K562 (cell line): Measurements from ENCODE around the gene DNALI1. TPM values are rescaled to one million over a fixed set of nuclear protein-coding genes. Genes with fewer than 3 reads are reported as not detected.
"Not testable (repeated sequence)": the region's sequence is repeated elsewhere in the genome, so short reads cannot be mapped to it uniquely, and the experiment has no call there.

Experiments used
- ATAC-seq: fragments of 200-7000 bp; cut with Tn5 transposase; 3 replicates; pipeline ENCODE4 v1.9.1; 2020; ENCODE audit warnings: moderate library complexity
- BruUV-seq: library from RNA; stranded (reverse); fragments of 400-500 nt; replicated peaks from 2 replicates; lab custom pipeline; 2021; lab: Mats Ljungman, UMichigan
- CTCF ChIA-PET: fragments of 300-600 bp; formaldehyde crosslinking; extraction: SDS; loops from one replicate; lab custom pipeline; 2021; ENCODE audit warnings: low intra/inter-chr PET ratio; lab: Yijun Ruan, JAX
- POLR2A ChIA-PET: fragments of 300-600, 350-650 bp; sonication (Branson Sonifier 250); formaldehyde crosslinking; extraction: SDS; loops from one replicate; lab custom pipeline; 2021; ENCODE audit warnings: antibody characterized with exemption, inconsistent platforms; lab: Yijun Ruan, JAX
- DNase-seq, 4 experiments: peaks; one replicate each; pipeline versions ENCODE4 v3.0.0 to v3.0.0-alpha.2; 2011 to 2018; ENCODE audit warnings: low spot score in 3 of 4, mixed read lengths in 3 of 4; ENCODE audit errors: extremely low read depth in 1 of 4
- FAIRE-seq: peaks from 2 replicates; lab custom pipeline; 2011; peaks lifted over from hg19 to GRCh38; lab: Jason Lieb, UNC
- H2AFZ ChIP-seq: 2 replicates; pipeline ENCODE4 v1.6.0; 2011; ENCODE audit warnings: low read depth, low read length, control low read depth, inconsistent platforms
- H3K27ac ChIP-seq: fragments of 200-600 bp; 3 replicates; pipeline ENCODE4 v1.8.0; 2011; ENCODE audit warnings: low read depth, mild to moderate bottlenecking, control low read depth, inconsistent platforms, low read length, moderate library complexity, mixed read lengths; ENCODE audit errors: extremely low read depth
- H3K27me3 ChIP-seq, 2 experiments: fragments of 300-600 bp in 1 of 2; 2 replicates in 1 of 2; 3 replicates in 1 of 2; pipeline versions ENCODE4 v1.6.0 to v1.8.0; 2011; ENCODE audit warnings: inconsistent platforms in 2 of 2, low read length in 2 of 2, mild to moderate bottlenecking in 1 of 2, mixed read lengths in 1 of 2, moderate library complexity in 1 of 2; ENCODE audit not compliant: control insufficient read depth in 2 of 2, insufficient read depth in 2 of 2
- H3K36me3 ChIP-seq: fragments of 300-600 bp; 3 replicates; pipeline ENCODE4 v1.8.0; 2011; ENCODE audit warnings: mild to moderate bottlenecking, low read length, inconsistent platforms; ENCODE audit not compliant: control insufficient read depth, insufficient read depth
- H3K4me1 ChIP-seq, 2 experiments: fragments of 200-600 bp in 1 of 2; replicated peaks in 1 of 2; 2 replicates in 1 of 2; 3 replicates in 1 of 2; pipeline versions ENCODE4 v1.5.1 to v1.8.0; 2011; ENCODE audit warnings: inconsistent platforms in 2 of 2, low read length in 2 of 2, mild to moderate bottlenecking in 1 of 2, mixed read lengths in 1 of 2, moderate library complexity in 1 of 2; ENCODE audit not compliant: control insufficient read depth in 2 of 2, insufficient read depth in 2 of 2
- H3K4me2 ChIP-seq: 2 replicates; pipeline ENCODE4 v1.6.1; 2011; ENCODE audit warnings: low read length, control low read depth, inconsistent platforms, mixed read lengths; ENCODE audit not compliant: insufficient read depth
- H3K4me3 ChIP-seq: fragments of 200-600 bp; sonication (generic), shearing (Covaris generic); 2 replicates; pipeline ENCODE4 v1.5.1; 2016; ENCODE audit warnings: control low read depth, inconsistent platforms
- H3K79me2 ChIP-seq: fragments of 200-600 bp; 3 replicates; pipeline ENCODE4 v1.8.0; 2011; ENCODE audit warnings: low read length, inconsistent platforms; ENCODE audit not compliant: control insufficient read depth, insufficient read depth
- H3K9ac ChIP-seq, 2 experiments: 2 replicates each; pipeline versions ENCODE4 v1.6.0 to v1.6.1; 2011; ENCODE audit warnings: low read depth in 2 of 2, low read length in 2 of 2, control low read depth in 1 of 2, inconsistent platforms in 1 of 2, mild to moderate bottlenecking in 1 of 2, mixed read lengths in 1 of 2; ENCODE audit not compliant: insufficient read depth in 1 of 2
- H3K9me1 ChIP-seq: one replicate; pipeline ENCODE4 v1.6.0; 2011; ENCODE audit warnings: inconsistent platforms, mild to moderate bottlenecking, low read length, moderate library complexity; ENCODE audit not compliant: control insufficient read depth, insufficient read depth
- H3K9me3 ChIP-seq: replicated peaks from 2 replicates; pipeline ENCODE4 v1.5.1; 2011; ENCODE audit warnings: low read depth, low read length, inconsistent platforms; ENCODE audit not compliant: control insufficient read depth, insufficient read depth
- H4K20me1 ChIP-seq: replicated peaks from 2 replicates; pipeline ENCODE4 v1.6.1; 2011; ENCODE audit warnings: low read length, inconsistent platforms, mixed read lengths; ENCODE audit not compliant: control insufficient read depth, insufficient read depth
- MTA3 ChIP-seq: fragments of 450-650 bp; formaldehyde crosslinking; IDR thresholded peaks from 2 replicates; pipeline ENCODE4 v1.6.1; 2017; ENCODE audit warnings: mild to moderate bottlenecking, borderline replicate concordance
- NFIC ChIP-seq: fragments of 450-650 bp; IDR thresholded peaks from 2 replicates; pipeline ENCODE4 v1.6.1; 2017; ENCODE audit warnings: mild to moderate bottlenecking, inconsistent platforms
- POLR2A ChIP-seq: fragments of 450-650 bp; conservative IDR thresholded peaks from 2 replicates; pipeline ENCODE4 v1.6.1; 2016
- SUPT5H ChIP-seq: fragments of 450-650 bp; IDR thresholded peaks from 2 replicates; pipeline ENCODE4 v1.6.1; 2016
- TBP ChIP-seq: optimal IDR thresholded peaks from 2 replicates; pipeline ENCODE3; 2011; ENCODE audit warnings: low read depth, low read length, improper control_type of control experiment
- WGBS: fragments of 100-300 bp; shearing (Covaris generic); methylation state at CpG from one replicate; pipeline ENCODE4 v1.1.6; 2016; ENCODE audit warnings: low coverage, mixed read lengths; ENCODE audit not compliant: insufficient coverage; ENCODE audit errors: missing lambda C conversion rate; 5-methylcytosine and 5-hydroxymethylcytosine counted together
- in situ Hi-C: fragments of 300-500 bp; cut with MboI; formaldehyde crosslinking; loops from 4 replicates; pipeline ENCODE4 v1.15.0; 2018; ENCODE audit warnings: inconsistent platforms, mixed read lengths
- intact Hi-C: fragments of 100-400 bp; cut with micrococcal nuclease; formaldehyde crosslinking; loops from 2 replicates; pipeline ENCODE4 v1.14.2; 2022
- polyA plus RNA-seq, 8 experiments: library from polyadenylated mRNA; depleted of rRNA in 4 of 8; stranded (reverse) in 5 of 8; unstranded in 3 of 8; fragments of >200 nt; fragmentation: Nextera tagmentation in 2 of 8; fragmentation: Illumina TruSeq in 1 of 8; extraction: Ambion mirVana in 2 of 8; extraction: Trizol in 1 of 8; gene quantifications; 2 replicates each; pipeline versions ENCODE4 v1.2.1 to v1.2.3, GENCODE V29; 2011 to 2014; ENCODE audit warnings: inconsistent platforms in 1 of 8, missing spikeins in 1 of 8
- total RNA-seq, 7 experiments: library from RNA; depleted of rRNA in 6 of 7; stranded (reverse); fragments of >200 nt in 6 of 7; fragmentation: Illumina TruSeq in 2 of 7; extraction: Trizol in 2 of 7; gene quantifications; 2 replicates each; pipeline versions ENCODE4 v1.2.1 to v1.2.3, GENCODE V29; 2011 to 2021; ENCODE audit warnings: low replicate concordance in 1 of 7
- TF ChIP-seq, protein P1 (sequence below), 2 experiments: fragments of 450-650 bp; conservative IDR thresholded peaks; 2 replicates each; pipeline ENCODE4 v1.6.1; 2017; ENCODE audit warnings: mild to moderate bottlenecking in 2 of 2, moderate library complexity in 2 of 2

DNALI1 gene
- total and polyA plus RNA-seq, 9 of the 15 experiments (the other 6 are each of a cell fraction or from before 2014, with no cell fraction given), result 0.87 to 5.6 (median 1.2) TPM

DNA sequence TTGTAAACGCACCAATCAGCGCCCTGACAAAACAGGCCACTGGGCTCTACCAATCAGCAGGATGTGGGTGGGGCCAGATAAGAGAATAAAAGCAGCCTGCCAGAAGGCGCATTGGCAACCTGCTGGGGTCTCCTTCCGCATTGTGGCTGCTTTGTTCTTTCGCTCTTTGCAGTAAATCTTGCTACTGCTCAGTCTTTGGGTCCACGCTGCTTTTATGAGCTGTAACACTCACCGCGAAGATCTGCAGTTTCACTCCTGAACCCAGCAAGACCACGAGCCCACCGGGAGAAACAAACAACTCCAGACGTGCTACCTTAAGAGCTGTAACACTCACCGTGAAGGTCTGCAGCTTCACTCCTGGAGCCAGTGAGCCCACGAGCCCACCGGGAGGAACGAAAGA is 37.8 kb upstream of the DNALI1 start:
- CTCF ChIA-PET, in situ Hi-C loops, H3K36me3 ChIP-seq, H3K27me3 ChIP-seq, H3K4me3 ChIP-seq, H4K20me1 ChIP-seq, H3K9me1 ChIP-seq, FAIRE-seq, H3K4me2 ChIP-seq: not testable (repeated sequence)
- peak in 1 of 4 experiments; percentile 20 for DNase-seq
- WGBS, result 66% methylated on average over 15 of the region's 15 CpGs
- peaks cover 5 to 13% of the 10 kb centered on the region in 2 experiments; a peak in 4 of 5 replicates for H3K4me1 ChIP-seq
- POLR2A ChIA-PET, result interaction anchor here (0.6 kb wide), 1 partner anchor 1119 kb away, joined by 3 read pairs; no protein-coding TSS in a partner anchor
- TF ChIP-seq NFIC, result peak; percentile 58
- TF ChIP-seq, protein P1, sequence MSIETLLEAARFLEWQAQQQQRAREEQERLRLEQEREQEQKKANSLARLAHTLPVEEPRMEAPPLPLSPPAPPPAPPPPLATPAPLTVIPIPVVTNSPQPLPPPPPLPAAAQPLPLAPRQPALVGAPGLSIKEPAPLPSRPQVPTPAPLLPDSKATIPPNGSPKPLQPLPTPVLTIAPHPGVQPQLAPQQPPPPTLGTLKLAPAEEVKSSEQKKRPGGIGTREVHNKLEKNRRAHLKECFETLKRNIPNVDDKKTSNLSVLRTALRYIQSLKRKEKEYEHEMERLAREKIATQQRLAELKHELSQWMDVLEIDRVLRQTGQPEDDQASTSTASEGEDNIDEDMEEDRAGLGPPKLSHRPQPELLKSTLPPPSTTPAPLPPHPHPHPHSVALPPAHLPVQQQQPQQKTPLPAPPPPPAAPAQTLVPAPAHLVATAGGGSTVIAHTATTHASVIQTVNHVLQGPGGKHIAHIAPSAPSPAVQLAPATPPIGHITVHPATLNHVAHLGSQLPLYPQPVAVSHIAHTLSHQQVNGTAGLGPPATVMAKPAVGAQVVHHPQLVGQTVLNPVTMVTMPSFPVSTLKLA (conservative IDR thresholded peaks at IDR 0.05), result 0 out of 4 replicates have a peak, but pooled peaks of 1 of the 2 experiments have one; percentile 9
- TF ChIP-seq POLR2A, result peak; percentile 65
- TF ChIP-seq SUPT5H, result 0 out of 2 replicates have a peak, but pooled peaks have one; percentile 44
- 0 out of 2 replicates have a peak, but pooled peaks have one; percentile 42 for TF ChIP-seq MTA3
- peak; percentile 41 for TF ChIP-seq TBP
- TF ChIP-seq, all 486 proteins: peak for 6; not testable (repeated sequence) for 480
- H3K9me3 ChIP-seq, intact Hi-C loops, H3K9ac ChIP-seq, ATAC-seq, BruUV-seq: not testable (repeated sequence)
- H2AFZ ChIP-seq, result peak overlapping the region; percentile 11; the same call in 1 of the 2 replicates
- peak overlapping the region; percentile 23; the same call in 1 of the 3 replicates for H3K27ac ChIP-seq
- H3K79me2 ChIP-seq, result peaks cover 12% of the 10 kb centered on the region
